T-helper 2 cell treated with Interferon-gamma antibody and Interleukin-4, amounts not matched to agents 5 μg/mL and 100 μg/mL, for 36 hours (primary cell): ENCODE results near the gene AGTPBP1.

ENCODE experiments used
- DNase-seq: peaks from one replicate; pipeline ENCODE4 v3.0.0; 2021; ENCODE audit warnings: low spot score
- H3K27ac Mint-ChIP-seq: one replicate; pipeline ENCODE4 v1.8.0; 2021; ENCODE audit warnings: mild to moderate bottlenecking, mixed read lengths
- H3K27me3 Mint-ChIP-seq: one replicate; pipeline ENCODE4 v1.8.0; 2021; ENCODE audit warnings: low read depth, mixed read lengths
- H3K36me3 Mint-ChIP-seq: one replicate; pipeline ENCODE4 v1.8.0; 2021; ENCODE audit warnings: low read depth, mixed read lengths
- H3K4me1 Mint-ChIP-seq: one replicate; pipeline ENCODE4 v1.8.0; 2021; ENCODE audit warnings: low read depth, mixed read lengths
- H3K4me3 Mint-ChIP-seq: one replicate; pipeline ENCODE4 v1.8.0; 2022; ENCODE audit warnings: mild to moderate bottlenecking, moderate library complexity, mixed read lengths
- H3K9me3 Mint-ChIP-seq: one replicate; pipeline ENCODE4 v1.8.0; 2021; ENCODE audit warnings: mixed read lengths

The AGTPBP1 gene

GRCh38 chr9:85505612-85506011, 236.1 kb downstream of the AGTPBP1 start:
- Mint-ChIP-seq H3K9me3 (no peaks in the 10 kb centered on the region), H3K27me3 (peaks cover 8% of the 10 kb centered on the region), H3K4me3 (no peak overlapping the region), H3K36me3 (no peaks in the 10 kb centered on the region), H3K4me1 (no peaks in the 10 kb centered on the region), H3K27ac (no peak overlapping the region)
- DNase-seq = no peak

GRCh38 chr9:85502815-85503655, 238.7 kb downstream of the AGTPBP1 start:
- no peaks in the 10 kb centered on the region for H3K4me1 Mint-ChIP-seq
- no peaks in the 10 kb centered on the region for H3K36me3 Mint-ChIP-seq
- H3K27me3 Mint-ChIP-seq = peaks cover 4% of the 10 kb centered on the region
- H3K4me3 Mint-ChIP-seq = no peak overlapping the region
- H3K9me3 Mint-ChIP-seq = no peaks in the 10 kb centered on the region
- no peak for DNase-seq
- no peak overlapping the region for H3K27ac Mint-ChIP-seq

GRCh38 chr9:85501882-85502281, 239.9 kb downstream of the AGTPBP1 start:
- Mint-ChIP-seq H3K4me1 (no peaks in the 10 kb centered on the region), H3K27ac (no peak overlapping the region), H3K27me3 (peaks cover 2% of the 10 kb centered on the region), H3K9me3 (no peaks in the 10 kb centered on the region), H3K4me3 (no peak overlapping the region), H3K36me3 (no peaks in the 10 kb centered on the region)
- no peak for DNase-seq

- Mint-ChIP-seq H3K36me3 (no peaks in the 10 kb centered on the region), H3K9me3 (no peaks in the 10 kb centered on the region), H3K27me3 (peaks cover 2% of the 10 kb centered on the region), H3K4me1 (no peaks in the 10 kb centered on the region), H3K27ac (no peak overlapping the region), H3K4me3 (no peak overlapping the region)
- DNase-seq = no peak
These were observed 240.3 kb downstream of the AGTPBP1 start for GRCh38 chr9:85501456-85501855.
